Limb (tissue), 2 donors: ENCODE measurements around the gene CC2D2B.
"Not testable (repeated sequence)": the region's sequence is repeated elsewhere in the genome, so short reads cannot be mapped to it uniquely, and the experiment has no call there.

Experiments used
- DNase-seq, 2 donors: peaks; one replicate each; pipeline ENCODE4 v3.0.0-alpha.2; 2016; ENCODE audit errors: extremely low spot score in 2 of 2

The CC2D2B gene

DNA sequence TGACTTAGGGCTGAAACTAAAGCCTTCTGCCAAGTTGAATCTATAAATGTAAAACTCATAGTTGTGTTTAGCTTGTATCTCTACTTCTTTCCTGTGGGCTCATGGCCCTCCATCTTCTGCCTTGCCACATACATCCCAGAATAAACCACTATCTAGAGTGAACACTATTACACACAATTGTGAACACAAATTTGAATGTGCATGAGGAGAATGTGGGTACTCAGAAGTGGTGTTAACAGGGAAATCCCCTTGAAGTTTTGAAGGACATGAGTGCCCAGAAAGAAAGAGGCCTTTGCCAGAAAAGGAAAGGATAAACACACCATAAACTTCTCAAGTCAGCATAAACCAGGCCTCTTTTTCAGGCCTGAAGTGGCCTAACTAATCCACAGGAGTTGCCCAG, 115.4 kb downstream of the CC2D2B start:
- DNase-seq, result no peak

- no peak for DNase-seq
Observed at GRCh38 chr10:96025566-96025965, 117.8 kb downstream of the CC2D2B start.

DNA sequence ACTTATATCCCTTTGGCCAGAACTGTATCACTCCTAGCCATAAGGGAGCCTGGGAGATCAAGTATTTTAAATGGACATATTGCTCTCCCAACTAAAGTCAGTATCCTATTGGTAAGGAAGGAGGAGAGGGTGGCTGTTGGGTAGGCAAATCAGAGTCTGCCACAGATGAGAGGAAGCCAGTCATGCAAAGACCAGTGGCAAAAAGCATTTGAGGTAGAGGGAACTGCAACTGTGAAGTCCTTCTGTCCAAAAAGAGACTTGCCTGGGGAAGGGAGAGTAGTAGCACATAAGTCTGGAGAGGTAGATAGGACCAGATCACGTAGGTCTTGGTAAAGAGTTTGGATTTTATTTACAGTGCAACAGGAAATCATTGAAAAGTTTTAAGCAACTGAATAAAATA, 126.8 kb downstream of the CC2D2B start:
- no peak for DNase-seq

GRCh38 chr10:96038476-96039387, 131.0 kb downstream of the CC2D2B start:
- no peak for DNase-seq

DNA sequence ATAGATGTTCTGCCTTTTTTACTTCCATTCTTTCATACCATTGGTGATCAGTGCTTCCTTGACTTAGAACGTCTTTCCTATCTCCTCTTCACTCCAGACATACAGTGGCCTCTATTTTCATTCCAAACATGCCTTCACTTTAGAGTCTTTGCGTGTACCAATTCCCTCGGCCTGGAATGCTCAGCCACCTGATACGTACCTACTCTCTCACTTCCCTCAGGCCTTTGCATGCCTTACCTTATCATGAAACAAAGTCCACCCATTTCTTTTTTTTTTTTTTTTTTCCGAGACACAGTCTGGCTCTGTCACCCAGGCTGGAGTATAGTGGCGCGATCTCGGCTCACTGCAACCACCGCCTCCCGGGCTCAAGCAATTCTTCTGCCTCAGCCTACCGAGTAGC, 133.4 kb downstream of the CC2D2B start:
- DNase-seq, result no peak

- DNase-seq, result peak; percentile 87 to 93
Observed at GRCh38 chr10:96043033-96043892, 135.5 kb downstream of the CC2D2B start, which contains the start of gene CCNJ. TSS of gene CCNJ (plus strand) at chr10:96043583. CDS start at chr10:96044394, 811 bp downstream.

DNA sequence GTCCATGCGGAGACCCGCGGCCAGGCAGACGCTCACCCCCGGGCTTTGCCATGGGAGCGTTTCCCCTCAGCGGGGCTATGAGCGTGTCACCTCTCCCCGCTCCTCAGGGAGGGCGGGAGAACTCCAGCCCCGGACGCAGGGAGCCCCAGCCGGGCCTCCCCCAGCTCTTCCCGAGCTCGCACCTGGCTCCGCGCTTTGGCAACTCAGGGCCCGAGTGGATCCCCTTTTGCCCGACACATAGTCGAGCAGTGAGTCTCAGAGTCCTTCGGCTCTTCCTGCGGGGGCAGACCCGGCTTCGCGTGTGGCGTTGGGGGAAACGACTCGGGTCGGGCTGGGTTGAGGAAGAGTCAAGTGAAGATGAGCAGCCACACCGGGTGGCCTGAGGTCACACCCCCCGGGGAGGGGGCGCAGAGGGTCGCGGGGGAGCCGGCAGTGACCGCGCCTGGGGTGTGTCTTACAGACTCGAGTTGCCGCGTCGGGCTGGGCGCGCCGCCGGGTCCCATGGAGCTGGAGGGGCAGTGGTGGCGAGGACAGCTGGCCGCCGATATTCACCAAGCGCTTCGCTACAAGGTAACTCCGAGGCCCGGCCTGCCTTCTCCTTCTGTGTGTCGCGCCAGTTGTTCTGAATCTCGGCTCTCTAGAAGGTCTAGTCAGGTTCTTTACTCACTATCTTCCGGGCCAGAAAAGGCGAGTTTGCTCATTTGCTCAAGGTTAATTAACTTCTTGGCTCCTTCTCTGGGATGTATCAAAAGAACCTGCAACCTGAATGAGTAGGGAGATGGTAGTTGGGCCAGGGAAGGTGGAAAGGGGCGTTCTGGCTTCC, 136.3 kb downstream of the CC2D2B start:
- DNase-seq, result peak; percentile 28 to 81

GRCh38 chr10:96044736-96045135, 137.0 kb downstream of the CC2D2B start:
- no peak for DNase-seq

GRCh38 chr10:96046546-96046945, 138.8 kb downstream of the CC2D2B start:
- DNase-seq, result no peak

GRCh38 chr10:96047004-96047649, 139.4 kb downstream of the CC2D2B start:
- DNase-seq, result no peak

- not testable (repeated sequence) for DNase-seq
Observed at GRCh38 chr10:96047925-96048324, 140.2 kb downstream of the CC2D2B start.

DNA sequence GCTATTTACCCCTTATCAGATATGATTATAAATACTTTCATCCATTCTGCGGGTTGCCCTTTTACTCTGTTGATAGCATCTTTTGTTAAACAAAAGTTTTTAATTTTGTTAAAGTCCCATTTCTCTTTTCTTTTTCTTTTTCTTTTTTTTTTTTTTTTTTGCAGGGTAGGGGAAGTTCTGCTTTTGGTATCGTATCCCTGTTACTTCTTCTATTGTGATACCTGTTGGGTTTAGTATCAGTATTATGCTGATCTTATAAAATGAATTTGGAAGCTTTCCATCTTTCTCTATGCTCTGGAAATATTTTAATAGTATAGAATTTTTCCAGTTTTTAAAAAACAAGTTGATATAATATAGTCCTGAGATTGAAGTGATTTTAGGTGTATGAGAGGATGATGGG, 141.6 kb downstream of the CC2D2B start:
- no peak for DNase-seq

- no peak for DNase-seq
Observed at GRCh38 chr10:96053985-96054384, 146.2 kb downstream of the CC2D2B start.

DNA sequence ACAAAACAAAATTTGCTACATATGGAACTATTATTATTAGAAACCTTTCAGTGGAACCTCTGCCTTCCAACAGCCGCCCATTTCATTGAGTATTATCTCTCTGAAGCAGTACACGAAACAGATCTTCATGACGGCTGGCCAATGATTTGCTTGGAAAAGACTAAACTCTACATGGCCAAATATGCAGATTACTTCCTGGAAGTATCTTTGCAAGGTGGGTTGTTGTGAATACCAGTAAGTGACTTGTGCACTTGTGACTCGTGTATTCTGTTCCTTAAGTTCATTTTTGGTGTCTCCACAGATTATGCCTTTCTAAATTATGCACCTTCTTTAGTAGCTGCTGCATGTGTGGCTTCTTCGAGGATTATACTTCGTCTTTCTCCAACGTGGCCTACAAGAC, 149.0 kb downstream of the CC2D2B start:
- DNase-seq, result no peak

GRCh38 chr10:96061232-96061631, 153.5 kb downstream of the CC2D2B start:
- DNase-seq, result no peak

DNA sequence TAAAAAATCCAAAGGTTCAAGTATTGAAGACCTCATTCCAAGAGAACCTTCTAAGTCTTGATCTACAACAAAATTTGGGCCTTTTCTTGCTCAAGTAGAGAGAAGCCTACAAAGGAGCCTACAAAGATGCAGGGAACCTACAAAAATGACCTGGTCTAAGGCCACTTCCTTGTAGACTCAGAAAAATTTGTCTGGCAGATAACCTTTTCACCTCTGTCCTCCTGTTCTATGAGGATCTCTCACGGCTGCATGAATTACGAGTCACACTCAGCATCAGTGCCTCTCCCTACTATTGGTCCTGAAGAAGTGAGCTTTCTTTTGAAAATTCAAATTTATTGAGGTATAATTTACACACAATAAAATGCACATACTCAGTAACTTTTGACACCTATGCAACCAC, 164.9 kb downstream of the CC2D2B start:
- DNase-seq, result no peak

- no peak for DNase-seq
Observed at GRCh38 chr10:96073722-96074121, 165.9 kb downstream of the CC2D2B start.

DNA sequence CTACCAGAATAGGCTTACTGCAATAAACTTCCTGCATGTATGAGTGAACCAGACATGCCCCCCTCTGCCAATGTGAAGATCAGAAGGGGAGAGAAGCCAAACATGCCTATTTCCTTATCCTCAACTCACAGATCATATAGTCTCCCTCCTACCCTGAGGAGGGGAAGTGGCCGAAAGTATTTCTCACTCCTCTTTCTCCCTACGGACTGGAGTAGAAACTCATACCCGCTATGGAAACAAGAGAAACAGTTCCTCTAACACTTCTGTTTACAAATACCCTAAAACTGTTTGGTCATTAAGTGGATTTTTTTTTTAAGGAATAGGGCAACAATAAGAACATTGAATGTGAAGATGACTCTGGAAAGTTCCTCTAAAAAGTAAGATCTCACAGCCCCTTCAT, 167.0 kb downstream of the CC2D2B start:
- no peak for DNase-seq

- DNase-seq, result no peak
Observed at GRCh38 chr10:96075977-96076376, 168.2 kb downstream of the CC2D2B start.

GRCh38 chr10:96077156-96077555, 169.4 kb downstream of the CC2D2B start:
- no peak for DNase-seq

DNA sequence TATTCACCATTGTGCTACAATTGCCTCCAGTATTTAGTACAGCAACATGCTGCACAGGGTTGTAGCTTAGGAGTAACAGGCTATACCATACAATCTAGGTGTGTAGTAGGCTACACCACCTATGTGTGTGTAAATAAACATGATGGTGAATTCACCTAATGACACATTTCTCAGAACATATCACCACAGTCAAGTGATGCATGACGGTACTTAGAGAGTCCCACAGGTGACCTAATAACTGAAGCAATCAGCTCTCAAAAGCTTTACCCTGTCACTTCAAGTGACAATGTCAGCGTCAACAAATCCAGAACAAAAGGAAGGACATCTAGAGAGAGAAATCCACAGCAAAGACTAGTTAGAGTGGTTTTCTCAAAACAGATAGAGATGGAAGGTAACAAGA, 174.4 kb downstream of the CC2D2B start:
- DNase-seq, result no peak
